Heart right ventricle (tissue), 16 donors: ENCODE data around the gene PWWP2B. TPM values are rescaled to one million over a fixed set of nuclear protein-coding genes. Genes with fewer than 3 reads are reported as not detected.
A peak's percentile ranks its signal among the peaks of the same experiment; 100 is the strongest.

Experiments
- ATAC-seq, 8 donors: fragments of 200-7000 bp; cut with Tn5 transposase; one replicate each; pipeline ENCODE4 v1.9.1; 2020; ENCODE audit warnings: mild to moderate bottlenecking in 8 of 8, moderate library complexity in 8 of 8, moderate number of reproducible peaks in 1 of 8
- DNase-seq, 2 donors: peaks; one replicate each; pipeline ENCODE4 v3.0.0-alpha.2; 2020
- H3K27ac ChIP-seq, 10 donors: fragments of 200-600 bp; sonication (generic) in 2 of 10; one replicate each; pipeline versions ENCODE4 v1.5.0 to v1.8.0; 2020 to 2022; ENCODE audit warnings: mild to moderate bottlenecking in 3 of 10
- H3K27me3 ChIP-seq, 7 donors: fragments of 200-600 bp; one replicate each; pipeline ENCODE4 v1.8.0; 2021 to 2022; ENCODE audit warnings: mild to moderate bottlenecking in 2 of 7
- H3K36me3 ChIP-seq, 9 donors: fragments of 200-600 bp; sonication (generic) in 1 of 9; one replicate each; pipeline versions ENCODE4 v1.5.0 to v1.8.0; 2020 to 2022; ENCODE audit warnings: mild to moderate bottlenecking in 2 of 9
- H3K4me1 ChIP-seq, 9 donors: fragments of 200-600 bp; sonication (generic) in 1 of 9; one replicate each; pipeline versions ENCODE4 v1.5.0 to v1.8.0; 2020 to 2022; ENCODE audit warnings: mild to moderate bottlenecking in 4 of 9
- H3K4me3 ChIP-seq, 10 donors: fragments of 200-600 bp; sonication (generic) in 2 of 10; one replicate each; pipeline versions ENCODE4 v1.5.0 to v1.8.0; 2020 to 2022; ENCODE audit warnings: mild to moderate bottlenecking in 7 of 10, moderate library complexity in 2 of 10
- H3K9me3 ChIP-seq, 11 donors: fragments of 200-600 bp in 10 of 11; sonication (generic) in 2 of 11; one replicate each; pipeline versions ENCODE4 v1.5.0 to v1.8.0; 2013 to 2022; ENCODE audit warnings: mild to moderate bottlenecking in 2 of 11, control low read depth in 1 of 11, moderate library complexity in 1 of 11
- WGBS, 2 donors: extraction: QIAGEN DNeasy Blood & Tissue Kit; methylation state at CpG; one replicate each; pipeline ENCODE4 v1.1.7; 2013; ENCODE audit warnings: inconsistent platforms in 1 of 2; 5-methylcytosine and 5-hydroxymethylcytosine counted together
- intact Hi-C, 10 donors: fragments of 100-400 bp; cut with DNase I; formaldehyde crosslinking; loops; one replicate each; pipeline versions ENCODE4 v1.11.1 to v1.14.2; 2022
- polyA plus RNA-seq, 2 donors: library from polyadenylated mRNA; stranded (reverse); fragments of 200-250 nt; gene quantifications; one replicate each; pipeline ENCODE4 v1.2.3, GENCODE V29; 2013
- total RNA-seq, 10 donors: library from RNA; stranded (reverse); fragmentation: NEBNext Ultra II Directional in 3 of 10; extraction: Animal tissue kit (Norgen Biotek cat#: 25700) in 3 of 10; gene quantifications; one replicate each; pipeline versions ENCODE4 v1.2.1 to v1.2.4, GENCODE V29; 2021 to 2023
- TF ChIP-seq, protein P1 (sequence below), 9 donors: fragments of 200-600 bp; sonication (generic) in 2 of 9; IDR thresholded peaks; one replicate each; pipeline versions ENCODE4 v1.5.0 to v1.8.0; 2021 to 2022; ENCODE audit warnings: antibody characterized with exemption in 9 of 9, mild to moderate bottlenecking in 5 of 9, moderate library complexity in 1 of 9
- donor health status: Arrhythmogenic right ventricular cardiomyopathy.
- donor health status: ischemic (EF 13 %, LVEDD 7.1; RV severe dilation, severe dysfunction).
- donor health status: healthy with polysubstance abuse.
- donor health status: DM: no; HTN: yes; CAD: no.
- donor health status: DM: no; HTN: no; CAD: no.
- donor health status: ischemic (EF 25% LVEDD 6.9; RV normal size, moderate dysfunction).
- donor health status: ischemic (EF 25% LVEDD 5.7; RV mildly dilated, moderate dysfunction).
- donor health status: healthy.
- donor health status: DM: yes; HTN: yes; CAD: no.
- donor health status: Ischemic cardiomyopathy.
- donor health status: ischemic (EF 35%, LVEDD 5.7; RV mildly dilated, moderate dysfunction).
- donor health status: nonischemic (EF 11% LVEDD 7.7; RV severe dilation, severe dysfunction).
- donor health status: DM: yes; HTN: yes; CAD: no.
- donor health status: PGD.
- donor health status: ischemic (EF 29% LVEDD 5.4; RV normal size, mild dysfunction).
- donor health status: nonischemic (EF 23%, LVEDD 6.1; RV moderate dilation, normal function).

The PWWP2B gene
- total and polyA plus RNA-seq, 12 donors, result 11.1 to 21.3 (median 15.0) TPM

DNA sequence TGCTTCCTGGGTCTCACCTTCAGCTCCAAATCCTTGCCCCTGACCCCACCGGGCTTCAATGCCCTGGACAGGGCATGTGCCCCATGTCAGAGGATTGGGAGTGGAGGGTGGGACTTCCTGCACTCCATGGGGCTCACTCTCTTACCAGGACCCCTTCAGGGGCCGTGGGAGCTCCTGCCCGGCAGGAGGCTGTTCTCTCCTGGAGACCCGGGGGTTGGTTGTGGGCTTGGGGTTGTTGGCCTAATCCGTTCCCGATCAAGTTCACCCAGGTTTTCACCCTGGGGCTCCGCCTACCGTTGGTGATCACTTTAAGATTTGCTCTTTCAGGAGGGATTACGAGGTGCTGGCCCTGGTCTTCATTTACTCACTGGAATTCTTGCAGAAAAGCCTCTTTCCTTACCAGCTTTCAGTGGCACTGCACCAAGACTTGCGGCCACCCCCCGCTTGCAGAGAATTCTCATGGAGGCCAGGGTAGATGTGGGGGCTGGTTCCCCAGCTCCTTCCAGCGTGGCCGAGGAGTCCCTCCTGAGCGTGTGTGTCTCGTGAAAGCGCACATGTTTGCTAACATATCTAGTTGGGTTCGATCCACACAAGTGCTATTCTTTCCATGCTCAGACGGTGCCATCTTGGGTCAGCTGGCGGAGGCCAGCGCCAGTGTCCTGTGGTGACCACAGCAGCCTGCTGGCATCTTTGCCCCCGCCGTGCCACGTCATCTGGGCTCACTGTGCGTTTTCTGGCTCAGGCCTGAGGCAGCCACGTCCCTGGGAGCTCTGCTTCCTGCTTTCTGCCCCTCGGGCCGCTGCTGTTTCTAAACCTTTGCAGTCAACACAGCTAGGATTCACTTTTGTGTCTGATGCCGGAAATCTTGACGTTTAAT, 15.6 kb downstream of the PWWP2B start:
- Histone ChIP-seq H3K4me3 (no peak overlapping the region), H3K4me1 (peaks cover 10 to 65% (median 45%) of the 10 kb centered on the region in 9 donors), H3K27ac (peak overlapping the region in 6 of 10 donors; percentile 1 to 58 (median 38)), H3K9me3 (no peaks in the 10 kb centered on the region), H3K36me3 (peaks cover 0 to 4% (median 0%) of the 10 kb centered on the region in 9 donors), H3K27me3 (no peaks in the 10 kb centered on the region)
- ATAC-seq, result no peak
- TF ChIP-seq, protein P1, sequence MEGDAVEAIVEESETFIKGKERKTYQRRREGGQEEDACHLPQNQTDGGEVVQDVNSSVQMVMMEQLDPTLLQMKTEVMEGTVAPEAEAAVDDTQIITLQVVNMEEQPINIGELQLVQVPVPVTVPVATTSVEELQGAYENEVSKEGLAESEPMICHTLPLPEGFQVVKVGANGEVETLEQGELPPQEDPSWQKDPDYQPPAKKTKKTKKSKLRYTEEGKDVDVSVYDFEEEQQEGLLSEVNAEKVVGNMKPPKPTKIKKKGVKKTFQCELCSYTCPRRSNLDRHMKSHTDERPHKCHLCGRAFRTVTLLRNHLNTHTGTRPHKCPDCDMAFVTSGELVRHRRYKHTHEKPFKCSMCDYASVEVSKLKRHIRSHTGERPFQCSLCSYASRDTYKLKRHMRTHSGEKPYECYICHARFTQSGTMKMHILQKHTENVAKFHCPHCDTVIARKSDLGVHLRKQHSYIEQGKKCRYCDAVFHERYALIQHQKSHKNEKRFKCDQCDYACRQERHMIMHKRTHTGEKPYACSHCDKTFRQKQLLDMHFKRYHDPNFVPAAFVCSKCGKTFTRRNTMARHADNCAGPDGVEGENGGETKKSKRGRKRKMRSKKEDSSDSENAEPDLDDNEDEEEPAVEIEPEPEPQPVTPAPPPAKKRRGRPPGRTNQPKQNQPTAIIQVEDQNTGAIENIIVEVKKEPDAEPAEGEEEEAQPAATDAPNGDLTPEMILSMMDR (IDR thresholded peaks at IDR 0.05), result no peak
- 88 to 90% methylated on average over 29 of the region's 29 CpGs for WGBS, 2 donors
- intact Hi-C loops, result no loop called here
- peak in 1 of 2 donors; percentile 29 for DNase-seq

DNA sequence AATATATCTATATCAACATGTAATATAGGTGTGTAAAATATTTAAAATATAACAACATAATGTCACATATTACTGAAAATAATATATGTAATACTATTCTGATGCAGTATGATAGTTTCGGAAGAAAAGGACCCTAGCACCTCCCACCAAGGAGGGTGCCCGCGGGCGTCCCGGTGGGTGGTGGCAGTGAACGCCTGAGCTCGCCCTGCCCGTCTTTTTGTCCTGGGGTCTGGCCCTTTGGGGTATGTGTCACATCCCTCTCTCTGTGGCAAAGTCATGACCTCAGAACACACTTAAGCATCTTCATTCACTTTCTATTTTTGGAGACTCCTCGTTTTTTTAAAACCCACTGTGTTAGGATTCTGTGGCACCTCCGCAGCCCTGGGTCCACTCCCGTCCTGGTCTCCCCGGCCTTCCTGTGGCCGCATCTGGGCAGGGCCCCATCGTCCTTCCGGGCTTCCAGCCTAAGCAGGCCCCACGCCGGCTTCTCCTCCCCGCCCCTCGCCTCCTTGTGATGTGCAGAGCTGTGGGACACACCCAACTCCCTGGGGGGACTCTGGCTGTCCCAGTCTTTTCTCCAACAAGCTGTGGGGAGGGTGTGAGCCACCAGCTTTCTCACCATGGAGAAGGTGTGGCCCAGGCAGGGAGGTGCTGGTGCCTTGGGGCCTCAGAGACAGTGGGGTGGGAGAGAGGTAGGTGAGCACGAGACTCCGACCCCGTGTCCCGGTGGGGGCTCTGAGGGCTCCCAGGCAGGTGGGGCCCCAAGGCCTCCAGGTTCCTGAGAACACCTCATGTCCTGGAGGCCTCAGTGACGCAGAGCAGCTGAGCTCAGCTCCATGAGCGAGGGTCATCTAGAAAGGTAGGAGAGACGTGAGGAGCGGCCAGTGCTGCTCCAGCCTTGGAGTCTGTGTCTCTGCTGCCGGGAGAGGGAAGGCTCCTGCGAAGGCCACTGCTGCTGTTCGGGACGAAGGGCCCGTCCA, 16.5 kb downstream of the PWWP2B start:
- H3K4me3 ChIP-seq, result no peak overlapping the region
- TF ChIP-seq, protein P1 (IDR thresholded peaks at IDR 0.05), result no peak
- H3K4me1 ChIP-seq, result peaks cover 8 to 65% (median 43%) of the 10 kb centered on the region in 9 donors
- intact Hi-C loops, result no loop called here
- peaks cover 0 to 4% (median 0%) of the 10 kb centered on the region in 9 donors for H3K36me3 ChIP-seq
- ATAC-seq (peak in 1 of 8 donors; percentile 3), DNase-seq (peak in 1 of 2 donors; percentile 21)
- WGBS, 2 donors, result 79% methylated on average over 32 of the region's 32 CpGs
- no peaks in the 10 kb centered on the region for H3K27me3 ChIP-seq
- no peaks in the 10 kb centered on the region for H3K9me3 ChIP-seq
- peak overlapping the region in 4 of 10 donors; percentile 12 to 58 (median 25) for H3K27ac ChIP-seq

DNA sequence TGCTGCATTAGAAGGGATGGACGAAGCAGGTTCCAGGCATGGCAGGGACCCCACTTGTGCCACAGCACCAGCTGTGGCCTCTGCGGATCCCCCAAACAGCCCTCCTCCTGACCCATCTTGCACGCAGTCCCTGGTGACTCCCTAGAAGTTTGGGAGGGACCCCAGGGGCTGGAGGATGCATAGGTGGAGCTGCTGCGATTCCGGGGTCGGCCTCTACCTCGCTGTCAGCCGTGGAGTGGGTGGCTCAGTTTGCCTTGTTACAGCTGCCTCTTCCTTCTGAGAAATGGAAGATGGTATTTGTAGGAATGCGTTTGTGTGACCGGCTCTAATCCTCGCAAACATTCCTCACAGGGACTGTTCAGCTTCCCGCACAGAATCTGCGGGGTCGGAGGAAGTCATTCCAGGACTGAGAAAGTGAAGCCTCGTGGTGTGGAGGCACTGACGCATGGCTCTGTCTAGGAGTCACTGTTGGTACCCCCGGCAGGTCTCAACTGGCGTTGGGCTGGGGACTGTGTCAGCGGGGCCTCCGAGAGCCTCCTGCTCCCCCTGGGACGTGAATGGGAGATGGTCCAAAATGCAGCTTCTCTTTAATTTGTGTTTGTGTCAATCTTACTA, 17.5 kb downstream of the PWWP2B start:
- TF ChIP-seq, protein P1 (IDR thresholded peaks at IDR 0.05), result no peak
- no peaks in the 10 kb centered on the region for H3K9me3 ChIP-seq
- WGBS, 2 donors, result 88 to 90% methylated on average over 21 of the region's 21 CpGs
- no peak overlapping the region for H3K27ac ChIP-seq
- H3K27me3 ChIP-seq, result no peaks in the 10 kb centered on the region
- H3K36me3 ChIP-seq, result peaks cover 0 to 4% (median 0%) of the 10 kb centered on the region in 9 donors
- no peak for ATAC-seq
- H3K4me3 ChIP-seq, result no peak overlapping the region
- intact Hi-C loops, result no loop called here
- peak in 1 of 2 donors; percentile 5 for DNase-seq
- H3K4me1 ChIP-seq, result peaks cover 8 to 63% (median 41%) of the 10 kb centered on the region in 9 donors
